ENCODE measurements around the gene LOXL1. TPM values are rescaled to one million over a fixed set of nuclear protein-coding genes. Genes with fewer than 3 reads are reported as not detected.
A peak's percentile ranks its signal among the peaks of the same experiment; 100 is the strongest.
"Not testable (repeated sequence)": the region's sequence is repeated elsewhere in the genome, so short reads cannot be mapped to it uniquely, and the experiment has no call there.

LOXL1 gene
- total and polyA plus RNA-seq, 2 experiments from 2014 or later: 44.5 to 136 TPM

GRCh38 chr15:73968461-73968860 lies 42.2 kb downstream of the LOXL1 start:
- Histone ChIP-seq H3K27ac (no peak overlapping the region), H3K4me2 (no peak overlapping the region), H3K27me3 (no peaks in the 10 kb centered on the region), H3K4me1 (ENCODE audit: insufficient read depth) (peaks cover 4% of the 10 kb centered on the region), H3K4me3 (no peak overlapping the region), H3K36me3 (replicated peaks; ENCODE audit: insufficient read depth, low read depth) (no peaks in the 10 kb centered on the region), H4K20me1 (ENCODE audit: insufficient read depth, poor library complexity, severe bottlenecking) (no peaks in the 10 kb centered on the region), H3K9me3 (ENCODE audit: low read depth) (no peaks in the 10 kb centered on the region), H3K79me2 (no peaks in the 10 kb centered on the region), H2AFZ (no peak overlapping the region), H3K9me2 (replicated peaks; ENCODE audit: insufficient read depth) (no peaks in the 10 kb centered on the region)
- WGBS (ENCODE audit: low lambda C conversion rate, missing lambda C conversion rate): 93% methylated on average over 3 of the region's 3 CpGs
- no peak for DNase-seq (ENCODE audit: low spot score)
- TF ChIP-seq EZH2 (IDR thresholded peaks at IDR 0.05; ENCODE audit: borderline replicate concordance) (no peak), EZH2phosphoT487 (IDR thresholded peaks at IDR 0.05; ENCODE audit: low read depth, severe bottlenecking, unreplicated experiment) (no peak), CTCF (IDR thresholded peaks at IDR 0.05; ENCODE audit: poor library complexity) (no peak)

GRCh38 chr15:73969151-73969759 lies 43.0 kb downstream of the LOXL1 start:
- WGBS (ENCODE audit: low lambda C conversion rate, missing lambda C conversion rate): 86% methylated on average over 5 of the region's 6 CpGs
- Histone ChIP-seq H3K36me3 (replicated peaks; ENCODE audit: insufficient read depth, low read depth) (no peaks in the 10 kb centered on the region), H4K20me1 (ENCODE audit: insufficient read depth, poor library complexity, severe bottlenecking) (no peaks in the 10 kb centered on the region), H3K27ac (no peak overlapping the region), H3K9me2 (replicated peaks; ENCODE audit: insufficient read depth) (no peaks in the 10 kb centered on the region), H3K79me2 (no peaks in the 10 kb centered on the region), H3K27me3 (no peaks in the 10 kb centered on the region), H3K4me2 (no peak overlapping the region), H2AFZ (no peak overlapping the region), H3K9me3 (ENCODE audit: low read depth) (no peaks in the 10 kb centered on the region), H3K4me1 (ENCODE audit: insufficient read depth) (peaks cover 4% of the 10 kb centered on the region), H3K4me3 (no peak overlapping the region)
- no peak for DNase-seq (ENCODE audit: low spot score)
- no peak for TF ChIP-seq EZH2phosphoT487 (IDR thresholded peaks at IDR 0.05; ENCODE audit: low read depth, severe bottlenecking, unreplicated experiment)

GRCh38 chr15:73972984-73973682 lies 46.9 kb downstream of the LOXL1 start:
- no peaks in the 10 kb centered on the region for H3K27me3 ChIP-seq
- H3K9me3 ChIP-seq (ENCODE audit: low read depth): no peaks in the 10 kb centered on the region
- peak overlapping the region; percentile 55 for H2AFZ ChIP-seq
- no peaks in the 10 kb centered on the region for H3K9me2 ChIP-seq (replicated peaks; ENCODE audit: insufficient read depth)
- H3K27ac ChIP-seq: no peak overlapping the region
- peak; percentile 92 for DNase-seq (ENCODE audit: low spot score)
- no peak overlapping the region for H3K4me3 ChIP-seq
- TF ChIP-seq EZH2 (IDR thresholded peaks at IDR 0.05; ENCODE audit: borderline replicate concordance): no peak
- peak; percentile 96 for TF ChIP-seq CTCF (IDR thresholded peaks at IDR 0.05; ENCODE audit: poor library complexity)
- H3K79me2 ChIP-seq: no peaks in the 10 kb centered on the region
- WGBS (ENCODE audit: low lambda C conversion rate, missing lambda C conversion rate): 31% methylated on average over 24 of the region's 26 CpGs
- H3K36me3 ChIP-seq (replicated peaks; ENCODE audit: insufficient read depth, low read depth): no peaks in the 10 kb centered on the region
- H3K4me2 ChIP-seq: peak overlapping the region; percentile 72
- H3K4me1 ChIP-seq (ENCODE audit: insufficient read depth): no peaks in the 10 kb centered on the region
- H4K20me1 ChIP-seq (ENCODE audit: insufficient read depth, poor library complexity, severe bottlenecking): no peaks in the 10 kb centered on the region

GRCh38 chr15:73973683-73974200 lies 47.5 kb downstream of the LOXL1 start:
- not testable (repeated sequence) for H3K9me3 ChIP-seq (ENCODE audit: low read depth); H3K4me2 ChIP-seq; H3K79me2 ChIP-seq; H3K4me1 ChIP-seq (ENCODE audit: insufficient read depth); H3K4me3 ChIP-seq; H2AFZ ChIP-seq; H4K20me1 ChIP-seq (ENCODE audit: insufficient read depth, poor library complexity, severe bottlenecking); DNase-seq (ENCODE audit: low spot score); H3K27ac ChIP-seq; H3K36me3 ChIP-seq (replicated peaks; ENCODE audit: insufficient read depth, low read depth); H3K9me2 ChIP-seq (replicated peaks; ENCODE audit: insufficient read depth); H3K27me3 ChIP-seq
- WGBS (ENCODE audit: low lambda C conversion rate, missing lambda C conversion rate): 93% methylated on average over 26 of the region's 39 CpGs

- H3K27ac ChIP-seq; H3K4me1 ChIP-seq (ENCODE audit: insufficient read depth); H3K79me2 ChIP-seq; H2AFZ ChIP-seq; DNase-seq (ENCODE audit: low spot score); H3K36me3 ChIP-seq (replicated peaks; ENCODE audit: insufficient read depth, low read depth); H3K27me3 ChIP-seq; H4K20me1 ChIP-seq (ENCODE audit: insufficient read depth, poor library complexity, severe bottlenecking); H3K9me3 ChIP-seq (ENCODE audit: low read depth); H3K4me3 ChIP-seq; H3K9me2 ChIP-seq (replicated peaks; ENCODE audit: insufficient read depth); H3K4me2 ChIP-seq: not testable (repeated sequence)
- 72% methylated on average over 18 of the region's 18 CpGs for WGBS (ENCODE audit: low lambda C conversion rate, missing lambda C conversion rate)
Measured at GRCh38 chr15:73975440-73976125, 49.3 kb downstream of the LOXL1 start.

Data from hepatocyte (in vitro differentiated cells).